DOHH2 (cell line): ENCODE data around the gene HNRNPR.

Experiments
- CTCF ChIP-seq: fragments of 200-600 bp; sonication (generic); IDR thresholded peaks from one replicate; pipeline ENCODE4 v1.5.1; 2014; ENCODE audit warnings: antibody characterized with exemption, mild to moderate bottlenecking, low read depth, low read length; ENCODE audit not compliant: poor library complexity, severe bottlenecking
- EZH2phosphoT487 ChIP-seq: fragments of 200-600 bp; sonication (generic); IDR thresholded peaks from 2 replicates; pipeline ENCODE4 v1.6.1; 2017; ENCODE audit warnings: borderline replicate concordance, mild to moderate bottlenecking, antibody characterized with exemption, low read length, moderate library complexity, mixed read lengths

- TF ChIP-seq EZH2phosphoT487: no peak
- TF ChIP-seq CTCF: no peak
Observed at GRCh38 chr1:23389837-23390321, 45.8 kb upstream of the HNRNPR start.
